Measurements from ENCODE around the gene HNRNPF. TPM values are rescaled to one million over a fixed set of nuclear protein-coding genes. Genes with fewer than 3 reads are reported as not detected.
A peak's percentile ranks its signal among the peaks of the same experiment; 100 is the strongest.

HNRNPF gene
- total and polyA plus RNA-seq, 7 donors = 101 to 194 (median 134) TPM

DNA sequence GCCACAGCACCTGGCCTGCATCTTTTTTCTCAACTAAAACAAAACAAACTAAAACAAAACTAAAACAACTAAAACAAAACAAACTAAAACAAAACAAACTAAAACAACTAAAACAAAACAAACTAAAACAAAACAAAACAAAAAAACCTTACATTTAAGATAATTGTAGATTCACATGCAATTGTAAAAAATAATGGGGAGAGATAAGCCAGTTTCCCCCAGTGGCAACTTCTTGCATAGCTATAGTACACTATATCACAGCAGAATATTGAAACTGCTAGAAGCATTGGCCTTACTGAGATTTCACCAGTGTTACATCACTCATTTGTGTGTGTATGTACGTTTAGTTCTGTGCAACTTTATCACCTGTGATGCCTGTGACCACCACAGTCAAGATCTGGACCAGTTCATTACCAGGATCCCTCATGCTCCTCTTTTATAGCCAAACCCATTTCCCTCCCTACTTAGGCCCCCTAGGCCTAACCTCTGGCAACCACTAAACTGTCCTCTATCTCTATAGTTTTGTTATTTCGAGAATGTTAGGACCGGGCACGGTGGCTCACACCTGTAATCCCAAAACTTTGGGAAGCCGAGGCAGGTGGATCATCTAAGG, 28.3 kb downstream of the HNRNPF start:
- Histone ChIP-seq H3K9me3 (no peaks in the 10 kb centered on the region), H3K27me3 (no peaks in the 10 kb centered on the region), H3K4me1 (no peaks in the 10 kb centered on the region), H3K27ac (no peak overlapping the region), H3K36me3 (peaks cover 0 to 14% (median 0%) of the 10 kb centered on the region in 4 donors), H3K4me3 (no peak overlapping the region)
- peak; percentile 6 for DNase-seq
- intact Hi-C loops (cut with DNase I) = no loop called here
- WGBS, 2 donors = 91 to 94% methylated on average over 5 of the region's 5 CpGs
- TF ChIP-seq, protein P1, sequence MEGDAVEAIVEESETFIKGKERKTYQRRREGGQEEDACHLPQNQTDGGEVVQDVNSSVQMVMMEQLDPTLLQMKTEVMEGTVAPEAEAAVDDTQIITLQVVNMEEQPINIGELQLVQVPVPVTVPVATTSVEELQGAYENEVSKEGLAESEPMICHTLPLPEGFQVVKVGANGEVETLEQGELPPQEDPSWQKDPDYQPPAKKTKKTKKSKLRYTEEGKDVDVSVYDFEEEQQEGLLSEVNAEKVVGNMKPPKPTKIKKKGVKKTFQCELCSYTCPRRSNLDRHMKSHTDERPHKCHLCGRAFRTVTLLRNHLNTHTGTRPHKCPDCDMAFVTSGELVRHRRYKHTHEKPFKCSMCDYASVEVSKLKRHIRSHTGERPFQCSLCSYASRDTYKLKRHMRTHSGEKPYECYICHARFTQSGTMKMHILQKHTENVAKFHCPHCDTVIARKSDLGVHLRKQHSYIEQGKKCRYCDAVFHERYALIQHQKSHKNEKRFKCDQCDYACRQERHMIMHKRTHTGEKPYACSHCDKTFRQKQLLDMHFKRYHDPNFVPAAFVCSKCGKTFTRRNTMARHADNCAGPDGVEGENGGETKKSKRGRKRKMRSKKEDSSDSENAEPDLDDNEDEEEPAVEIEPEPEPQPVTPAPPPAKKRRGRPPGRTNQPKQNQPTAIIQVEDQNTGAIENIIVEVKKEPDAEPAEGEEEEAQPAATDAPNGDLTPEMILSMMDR (IDR thresholded peaks at IDR 0.05) = no peak
- no peak for TF ChIP-seq POLR2A (IDR thresholded peaks at IDR 0.05)

DNA sequence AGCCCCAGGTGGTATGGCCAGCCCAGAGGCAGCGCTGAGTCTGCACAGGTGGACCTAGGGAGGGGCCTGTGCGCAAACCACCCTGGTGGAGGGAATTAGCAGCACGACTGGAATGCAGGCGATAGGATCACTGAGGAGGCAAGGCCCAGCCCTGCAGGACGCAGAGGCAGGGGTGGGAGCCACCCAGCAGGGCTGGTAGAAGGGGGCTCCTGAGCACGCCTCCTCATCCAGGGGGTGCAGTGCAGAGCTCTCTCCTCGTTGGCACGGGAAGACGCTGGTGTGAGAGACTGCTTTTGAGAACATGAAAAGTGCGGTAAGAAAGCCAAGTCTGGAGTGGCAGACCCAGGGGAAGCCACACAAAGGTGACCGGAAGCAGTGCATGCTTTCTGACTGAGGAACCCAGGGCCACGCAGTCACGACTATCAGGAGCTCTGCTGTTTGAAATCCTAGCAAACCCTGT, 31.5 kb downstream of the HNRNPF start:
- Histone ChIP-seq H3K36me3 (no peaks in the 10 kb centered on the region), H3K27me3 (no peaks in the 10 kb centered on the region), H3K9me3 (no peaks in the 10 kb centered on the region), H3K4me1 (no peaks in the 10 kb centered on the region), H3K4me3 (no peak overlapping the region), H3K27ac (no peak overlapping the region)
- peak; percentile 37 for DNase-seq
- WGBS, 2 donors = 85 to 87% methylated on average over 13 of the region's 13 CpGs
- TF ChIP-seq POLR2AphosphoS5 (IDR thresholded peaks at IDR 0.05) (no peak), EP300 (IDR thresholded peaks at IDR 0.05) (no peak), POLR2A (IDR thresholded peaks at IDR 0.05) (no peak)
- TF ChIP-seq, protein P1 (IDR thresholded peaks at IDR 0.05) = no peak
- intact Hi-C loops (cut with DNase I) = no loop called here

DNA sequence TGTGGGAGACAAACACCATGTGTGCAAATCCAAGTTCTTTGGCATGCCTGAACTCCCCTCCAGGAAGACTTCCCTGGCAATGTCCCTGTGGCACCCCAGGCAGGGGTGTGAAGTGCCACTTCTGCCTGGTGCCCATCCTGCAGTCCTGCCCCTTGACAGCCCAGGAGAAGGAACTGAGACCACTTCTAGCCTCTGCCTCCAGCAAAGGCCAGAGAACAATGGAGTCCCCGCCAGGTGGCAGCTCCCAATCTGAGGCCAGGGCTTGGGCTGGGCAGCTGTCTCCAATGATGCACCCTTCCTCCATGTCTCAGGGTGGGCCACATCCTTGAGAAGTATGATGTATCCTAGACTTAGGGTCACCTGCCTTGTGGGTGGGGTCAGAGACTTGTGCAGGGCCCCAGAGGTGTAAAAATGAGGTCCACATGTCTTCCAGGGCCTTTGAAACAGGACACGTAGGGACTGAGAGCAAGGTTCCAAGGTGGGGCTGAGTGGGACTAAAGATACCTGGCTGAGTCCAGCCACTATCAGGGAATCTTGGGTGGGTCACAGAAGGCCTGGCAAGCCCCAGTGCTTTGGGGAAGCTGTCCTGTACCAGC, 32.1 kb downstream of the HNRNPF start:
- no peak overlapping the region for H3K4me3 ChIP-seq
- H3K27ac ChIP-seq = no peak overlapping the region
- no peaks in the 10 kb centered on the region for H3K4me1 ChIP-seq
- H3K36me3 ChIP-seq = no peaks in the 10 kb centered on the region
- peak; percentile 48 for DNase-seq
- H3K27me3 ChIP-seq = no peaks in the 10 kb centered on the region
- intact Hi-C loops (cut with DNase I) = no loop called here
- WGBS, 2 donors = 47 to 70% methylated on average over 2 of the region's 2 CpGs
- H3K9me3 ChIP-seq = no peaks in the 10 kb centered on the region
- no peak for TF ChIP-seq EP300 (IDR thresholded peaks at IDR 0.05)
- TF ChIP-seq, protein P1 (IDR thresholded peaks at IDR 0.05) = no peak
- TF ChIP-seq POLR2AphosphoS5 (IDR thresholded peaks at IDR 0.05) = no peak
- no peak for TF ChIP-seq POLR2A (IDR thresholded peaks at IDR 0.05)

DNA sequence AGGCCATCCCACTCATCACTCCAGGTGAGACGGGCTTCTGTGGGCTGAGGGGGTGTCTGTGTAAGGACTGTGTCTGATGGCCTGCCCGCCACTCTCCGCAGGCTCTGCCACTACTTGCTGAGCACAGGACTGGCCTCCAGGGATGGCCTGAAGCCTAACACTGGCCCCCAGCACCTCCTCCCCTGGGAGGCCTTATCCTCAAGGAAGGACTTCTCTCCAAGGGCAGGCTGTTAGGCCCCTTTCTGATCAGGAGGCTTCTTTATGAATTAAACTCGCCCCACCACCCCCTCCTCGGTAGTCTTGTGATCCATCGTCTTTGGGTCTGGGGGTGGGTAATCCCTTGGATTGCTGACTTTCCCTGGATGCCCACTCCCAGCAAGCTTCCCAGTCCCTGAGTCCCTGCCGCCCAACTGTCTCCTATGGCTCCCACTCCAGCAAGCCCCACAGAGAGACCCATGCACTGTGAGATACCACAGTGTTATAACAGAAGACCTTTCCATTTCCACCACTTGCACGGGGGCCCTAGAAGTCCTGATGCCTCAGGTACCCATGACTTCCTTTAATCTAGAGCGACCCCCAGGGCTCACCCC, 32.8 kb downstream of the HNRNPF start:
- peak; percentile 55 for DNase-seq
- 91 to 92% methylated on average over 9 of the region's 9 CpGs for WGBS, 2 donors

More for the DNA sequence above, 32.8 kb downstream of the HNRNPF start:
- no peak overlapping the region for H3K27ac ChIP-seq
- H3K9me3 ChIP-seq = no peaks in the 10 kb centered on the region
- H3K36me3 ChIP-seq = no peaks in the 10 kb centered on the region
- H3K4me1 ChIP-seq = no peaks in the 10 kb centered on the region
- H3K27me3 ChIP-seq = no peaks in the 10 kb centered on the region
- intact Hi-C loops (cut with DNase I) = no loop called here
- TF ChIP-seq, protein P1 (IDR thresholded peaks at IDR 0.05) = no peak
- no peak overlapping the region for H3K4me3 ChIP-seq
